ENCODE data around the gene CNKSR2.

CNKSR2 gene

GRCh38 chrX:21674430-21675186 lies 300.4 kb downstream of the CNKSR2 start:
- no peak for DNase-seq (ENCODE audit: low read depth in 2 of 2)

GRCh38 chrX:21675931-21676330 lies 301.7 kb downstream of the CNKSR2 start:
- DNase-seq (ENCODE audit: low read depth in 2 of 2): no peak

DNA sequence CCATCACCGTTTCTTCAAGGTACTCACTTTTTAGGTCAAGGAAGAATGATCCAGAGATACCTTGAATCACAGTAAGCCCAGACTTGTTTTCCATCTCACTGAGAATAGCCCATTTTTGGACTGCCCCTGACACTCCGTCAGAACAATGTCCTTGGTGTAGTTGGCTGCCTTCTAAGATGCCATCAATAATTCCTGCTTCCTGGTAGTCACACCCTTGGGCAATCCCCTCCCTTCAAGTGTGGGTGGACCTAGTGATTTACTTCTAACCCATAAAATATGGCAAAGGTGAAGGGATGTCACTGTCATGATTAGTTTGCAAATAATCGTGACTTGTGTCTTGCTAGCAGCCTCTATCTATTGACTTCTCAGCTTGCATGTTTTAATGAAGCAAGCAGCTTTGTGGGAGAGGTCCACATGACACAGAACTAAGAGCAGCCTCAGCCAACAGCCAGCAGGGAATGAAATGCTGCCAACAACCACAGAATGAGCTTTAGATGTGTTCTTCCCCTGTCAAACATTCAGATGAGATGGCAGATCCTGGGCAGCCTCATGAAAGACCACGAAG lies 303.9 kb downstream of the CNKSR2 start:
- DNase-seq (ENCODE audit: low read depth in 2 of 2): no peak

DNA sequence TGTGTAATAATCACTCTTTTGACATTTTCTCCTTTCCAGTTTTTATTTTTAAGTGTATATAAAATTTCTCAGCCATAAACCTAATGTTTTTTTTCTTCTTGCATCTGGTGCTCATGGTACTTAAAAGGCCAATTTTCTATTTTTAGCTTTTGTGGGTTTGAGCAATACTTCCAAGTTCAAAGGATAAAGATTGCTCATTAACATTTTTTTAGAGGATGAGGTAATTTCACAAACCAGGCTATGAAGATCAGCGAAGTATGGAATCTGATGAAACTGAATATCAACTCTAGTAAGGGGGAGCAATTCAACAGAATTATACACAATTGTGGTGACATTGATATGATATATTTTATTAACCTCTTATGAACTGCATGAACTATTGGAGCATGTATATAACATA lies 309.7 kb downstream of the CNKSR2 start:
- no peak for DNase-seq (ENCODE audit: low read depth in 2 of 2)

DNA sequence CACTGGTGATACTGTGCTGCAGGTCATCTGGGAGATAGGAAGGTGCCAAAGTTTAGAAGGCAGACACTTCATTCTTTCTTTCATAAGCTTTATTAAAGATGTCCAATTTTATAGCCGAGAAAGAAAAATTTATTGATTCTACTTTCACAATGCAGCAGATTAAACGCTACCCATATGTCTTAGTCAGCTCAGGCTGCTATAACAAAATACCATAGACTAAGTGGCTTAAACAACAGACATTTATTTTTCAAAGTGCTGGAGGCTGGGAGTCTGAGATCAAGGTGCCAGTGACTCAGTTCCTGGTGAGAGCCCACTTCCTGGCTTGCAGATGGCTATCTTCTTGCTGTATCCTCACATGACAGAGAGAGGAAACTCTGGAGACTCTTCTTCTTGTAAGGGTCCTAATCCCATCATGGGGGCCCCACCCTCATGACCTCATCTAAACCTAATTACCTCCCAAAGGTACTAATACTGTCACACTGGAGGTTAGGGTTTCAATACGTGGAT lies 317.3 kb downstream of the CNKSR2 start:
- no peak for DNase-seq (ENCODE audit: low read depth in 2 of 2)

GRCh38 chrX:21698272-21698671 lies 324.1 kb downstream of the CNKSR2 start:
- no peak for DNase-seq (ENCODE audit: low read depth in 2 of 2)

GRCh38 chrX:21699136-21699535 lies 324.9 kb downstream of the CNKSR2 start:
- DNase-seq (ENCODE audit: low read depth in 2 of 2): no peak

DNA sequence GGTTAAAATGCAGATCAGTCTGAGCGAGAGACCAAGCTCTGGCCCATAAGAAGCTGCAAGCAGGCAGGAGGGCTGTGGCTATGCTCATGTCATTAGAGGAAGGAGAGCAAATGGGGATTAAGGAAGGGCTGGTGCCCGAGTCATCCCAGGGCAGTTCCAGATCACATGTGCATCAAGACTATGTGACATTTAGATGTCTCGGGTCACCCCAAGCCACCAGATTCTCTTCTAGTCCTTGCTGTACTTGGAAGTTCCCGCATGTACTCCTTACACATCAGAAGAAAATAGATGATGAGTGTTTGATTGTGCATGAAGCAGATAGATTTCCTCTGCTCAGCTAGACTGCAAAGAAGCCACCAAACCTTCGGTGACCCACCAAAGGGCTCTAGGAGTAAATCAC lies 326.1 kb downstream of the CNKSR2 start:
- no peak for DNase-seq (ENCODE audit: low read depth in 2 of 2)

DNA sequence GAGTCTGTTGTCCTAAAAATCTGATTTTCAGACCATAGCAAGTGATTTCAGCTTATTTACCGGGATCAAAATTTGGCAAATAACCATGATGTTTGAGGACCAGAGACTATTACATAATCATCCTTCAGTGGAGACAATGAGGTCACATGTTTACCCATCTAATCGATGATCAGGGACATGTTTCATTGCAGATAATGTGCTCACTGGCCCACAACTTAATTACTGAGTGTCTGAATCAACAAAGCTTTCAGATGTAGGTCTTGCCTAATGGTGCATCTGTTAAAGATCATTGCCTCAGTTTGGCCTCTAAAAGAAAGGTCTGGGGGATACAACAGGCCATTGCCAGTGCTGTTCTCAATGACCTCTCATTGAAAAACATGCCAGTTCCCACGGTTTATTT lies 326.7 kb downstream of the CNKSR2 start:
- DNase-seq (ENCODE audit: low read depth in 2 of 2): no peak

GRCh38 chrX:21702725-21703124 lies 328.5 kb downstream of the CNKSR2 start:
- no peak for DNase-seq (ENCODE audit: low read depth in 2 of 2)
